Hepatocyte (in vitro differentiated cells): ENCODE measurements around the gene CIAO2B. TPM values are rescaled to one million over a fixed set of nuclear protein-coding genes. Genes with fewer than 3 reads are reported as not detected.

ENCODE experiments used
- DNase-seq: peaks from one replicate; pipeline ENCODE4 v3.0.0-alpha.2; 2016; ENCODE audit warnings: low spot score
- H2AFZ ChIP-seq: fragments of 200-600 bp; sonication (generic); 2 replicates; pipeline ENCODE4 v1.6.0; 2016; ENCODE audit warnings: antibody characterized with exemption, mild to moderate bottlenecking
- H3K27ac ChIP-seq: fragments of 200-600 bp; sonication (generic); 2 replicates; pipeline ENCODE4 v1.5.1; 2016; ENCODE audit warnings: mild to moderate bottlenecking
- H3K27me3 ChIP-seq: fragments of 200-600 bp; sonication (generic); 2 replicates; pipeline ENCODE4 v1.6.1; 2016
- H3K36me3 ChIP-seq: fragments of 200-600 bp; sonication (generic); replicated peaks from 2 replicates; pipeline ENCODE4 v1.5.1; 2016; ENCODE audit warnings: low read depth; ENCODE audit not compliant: insufficient read depth
- H3K4me1 ChIP-seq: fragments of 200-600 bp; sonication (generic); 2 replicates; pipeline ENCODE4 v1.5.1; 2016; ENCODE audit warnings: mild to moderate bottlenecking, moderate library complexity; ENCODE audit not compliant: insufficient read depth
- H3K4me2 ChIP-seq: fragments of 200-600 bp; sonication (generic); 2 replicates; pipeline ENCODE4 v1.6.0; 2016
- H3K4me3 ChIP-seq: fragments of 200-600 bp; sonication (generic); 2 replicates; pipeline ENCODE4 v1.5.1; 2016; ENCODE audit warnings: mild to moderate bottlenecking
- H3K79me2 ChIP-seq: fragments of 200-600 bp; sonication (generic); 2 replicates; pipeline ENCODE4 v1.6.0; 2017; ENCODE audit warnings: mild to moderate bottlenecking
- H3K9me2 ChIP-seq: fragments of 200-600 bp; sonication (generic); replicated peaks from 2 replicates; pipeline ENCODE4 v1.6.0; 2017; ENCODE audit warnings: mild to moderate bottlenecking; ENCODE audit not compliant: insufficient read depth
- H3K9me3 ChIP-seq: fragments of 200-600 bp; sonication (generic); 2 replicates; pipeline ENCODE4 v1.5.1; 2016; ENCODE audit warnings: low read depth, mild to moderate bottlenecking
- H4K20me1 ChIP-seq: fragments of 200-600 bp; sonication (generic); 2 replicates; pipeline ENCODE4 v1.6.0; 2016; ENCODE audit warnings: mild to moderate bottlenecking; ENCODE audit not compliant: insufficient read depth, poor library complexity, severe bottlenecking
- EZH2 ChIP-seq: fragments of 200-600 bp; sonication (generic); IDR thresholded peaks from 2 replicates; pipeline ENCODE4 v1.6.1; 2016; ENCODE audit warnings: antibody characterized with exemption, mild to moderate bottlenecking, borderline replicate concordance
- EZH2phosphoT487 ChIP-seq: fragments of 200-600 bp; sonication (generic); IDR thresholded peaks from one replicate; pipeline ENCODE4 v1.6.1; 2018; ENCODE audit warnings: antibody characterized with exemption, mild to moderate bottlenecking, low read depth, moderate library complexity; ENCODE audit not compliant: unreplicated experiment, severe bottlenecking
- WGBS: methylation state at CpG from one replicate; pipeline ENCODE4 v1.1.6; 2016; ENCODE audit warnings: low lambda C conversion rate; ENCODE audit errors: missing lambda C conversion rate; 5-methylcytosine and 5-hydroxymethylcytosine counted together
- polyA plus RNA-seq: library from polyadenylated mRNA; unstranded; fragments of >200 nt; fragmentation: Nextera tagmentation; extraction: Ambion mirVana; gene quantifications from 2 replicates; pipeline ENCODE4 v1.2.1, GENCODE V29; 2016
- total RNA-seq: library from RNA; depleted of rRNA; stranded (reverse); fragments of >200 nt; gene quantifications from 2 replicates; pipeline ENCODE4 v1.2.3, GENCODE V29; 2014
- TF ChIP-seq, protein P1 (sequence below): fragments of 200-600 bp; sonication (generic); IDR thresholded peaks from 2 replicates; pipeline ENCODE4 v1.5.1; 2016; ENCODE audit warnings: antibody characterized with exemption, mild to moderate bottlenecking; ENCODE audit not compliant: poor library complexity

The CIAO2B gene
- total and polyA plus RNA-seq, 2 experiments from 2014 or later: 131 to 147 TPM

DNA sequence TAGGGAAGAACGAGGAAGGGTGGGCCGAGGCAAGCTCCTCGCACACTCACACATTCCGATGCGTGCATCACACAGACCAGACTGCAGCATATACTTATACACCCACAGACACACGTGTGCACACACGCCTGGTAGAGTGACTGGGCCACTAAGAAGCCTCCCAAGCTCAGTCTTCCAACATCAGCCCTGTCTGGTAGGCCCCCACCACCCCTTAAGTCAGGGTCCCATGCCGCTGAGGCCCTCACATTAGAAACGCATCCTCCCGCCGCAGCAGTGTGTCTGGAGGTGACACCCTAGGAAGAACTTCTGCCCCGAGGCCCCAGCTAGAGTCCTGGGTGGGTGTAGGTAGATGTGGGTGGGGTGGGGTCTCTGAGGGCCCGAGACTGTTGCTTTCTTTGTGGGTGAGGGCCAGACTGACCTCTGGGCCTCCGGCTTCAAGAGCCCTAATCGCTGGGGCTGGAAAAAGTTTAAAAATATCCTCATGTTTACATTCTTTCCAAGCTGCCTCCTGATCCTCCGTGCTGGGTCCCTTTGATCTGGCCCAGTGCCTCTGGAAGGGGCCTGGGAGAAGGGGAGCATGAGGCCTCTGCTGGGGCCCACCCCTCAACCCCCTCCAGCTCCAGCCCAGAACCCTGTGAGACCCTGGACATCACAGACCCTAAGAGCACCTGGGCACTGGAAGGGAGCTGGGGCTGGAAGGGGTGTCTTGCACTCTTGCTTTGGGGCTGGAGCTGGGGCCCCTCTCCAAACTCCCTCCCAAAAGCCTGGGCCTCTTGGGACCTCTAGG lies 29.2 kb downstream of the CIAO2B start:
- Histone ChIP-seq H4K20me1 (no peaks in the 10 kb centered on the region), H3K79me2 (no peaks in the 10 kb centered on the region), H3K9me3 (no peaks in the 10 kb centered on the region), H3K4me2 (peak overlapping the region; percentile 73), H2AFZ (peak overlapping the region; percentile 60), H3K27me3 (no peaks in the 10 kb centered on the region), H3K36me3 (no peaks in the 10 kb centered on the region), H3K4me1 (peaks cover 48% of the 10 kb centered on the region), H3K4me3 (no peak overlapping the region), H3K27ac (peak overlapping the region; percentile 95), H3K9me2 (no peaks in the 10 kb centered on the region)
- peak; percentile 56 for DNase-seq
- WGBS: 38% methylated on average over 16 of the region's 16 CpGs
- no peak for TF ChIP-seq EZH2
- TF ChIP-seq EZH2phosphoT487: no peak
- TF ChIP-seq, protein P1, sequence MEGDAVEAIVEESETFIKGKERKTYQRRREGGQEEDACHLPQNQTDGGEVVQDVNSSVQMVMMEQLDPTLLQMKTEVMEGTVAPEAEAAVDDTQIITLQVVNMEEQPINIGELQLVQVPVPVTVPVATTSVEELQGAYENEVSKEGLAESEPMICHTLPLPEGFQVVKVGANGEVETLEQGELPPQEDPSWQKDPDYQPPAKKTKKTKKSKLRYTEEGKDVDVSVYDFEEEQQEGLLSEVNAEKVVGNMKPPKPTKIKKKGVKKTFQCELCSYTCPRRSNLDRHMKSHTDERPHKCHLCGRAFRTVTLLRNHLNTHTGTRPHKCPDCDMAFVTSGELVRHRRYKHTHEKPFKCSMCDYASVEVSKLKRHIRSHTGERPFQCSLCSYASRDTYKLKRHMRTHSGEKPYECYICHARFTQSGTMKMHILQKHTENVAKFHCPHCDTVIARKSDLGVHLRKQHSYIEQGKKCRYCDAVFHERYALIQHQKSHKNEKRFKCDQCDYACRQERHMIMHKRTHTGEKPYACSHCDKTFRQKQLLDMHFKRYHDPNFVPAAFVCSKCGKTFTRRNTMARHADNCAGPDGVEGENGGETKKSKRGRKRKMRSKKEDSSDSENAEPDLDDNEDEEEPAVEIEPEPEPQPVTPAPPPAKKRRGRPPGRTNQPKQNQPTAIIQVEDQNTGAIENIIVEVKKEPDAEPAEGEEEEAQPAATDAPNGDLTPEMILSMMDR: no peak

DNA sequence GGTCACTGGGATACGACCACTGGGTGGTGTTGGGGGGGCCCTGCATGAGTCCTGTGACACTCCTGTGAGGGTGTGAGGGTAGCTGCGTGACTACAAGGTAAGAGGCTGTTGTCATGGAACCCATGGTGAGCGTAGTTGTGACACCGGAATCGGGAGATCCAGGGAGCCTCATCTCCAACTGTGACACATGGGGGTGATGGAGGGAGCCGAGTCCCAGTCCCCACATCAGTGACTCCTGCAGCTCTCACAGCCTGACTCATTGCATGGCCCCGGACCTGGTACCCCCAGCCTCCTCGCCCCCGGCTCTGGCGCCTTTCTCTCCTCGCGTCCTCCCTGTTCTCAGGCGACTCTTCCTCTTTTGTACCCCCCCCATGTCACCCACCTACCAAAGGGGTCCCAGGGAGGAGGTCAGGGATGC lies 29.8 kb downstream of the CIAO2B start:
- Histone ChIP-seq H3K4me3 (no peak overlapping the region), H3K79me2 (no peaks in the 10 kb centered on the region), H4K20me1 (no peaks in the 10 kb centered on the region), H2AFZ (no peak overlapping the region), H3K9me2 (no peaks in the 10 kb centered on the region), H3K4me2 (peak overlapping the region; percentile 73), H3K4me1 (peaks cover 54% of the 10 kb centered on the region), H3K36me3 (no peaks in the 10 kb centered on the region), H3K27me3 (no peaks in the 10 kb centered on the region), H3K27ac (peak overlapping the region; percentile 95), H3K9me3 (no peaks in the 10 kb centered on the region)
- 88% methylated on average over 13 of the region's 13 CpGs for WGBS
- DNase-seq: no peak
- TF ChIP-seq, protein P1: no peak
- TF ChIP-seq EZH2 (no peak), EZH2phosphoT487 (no peak)

DNA sequence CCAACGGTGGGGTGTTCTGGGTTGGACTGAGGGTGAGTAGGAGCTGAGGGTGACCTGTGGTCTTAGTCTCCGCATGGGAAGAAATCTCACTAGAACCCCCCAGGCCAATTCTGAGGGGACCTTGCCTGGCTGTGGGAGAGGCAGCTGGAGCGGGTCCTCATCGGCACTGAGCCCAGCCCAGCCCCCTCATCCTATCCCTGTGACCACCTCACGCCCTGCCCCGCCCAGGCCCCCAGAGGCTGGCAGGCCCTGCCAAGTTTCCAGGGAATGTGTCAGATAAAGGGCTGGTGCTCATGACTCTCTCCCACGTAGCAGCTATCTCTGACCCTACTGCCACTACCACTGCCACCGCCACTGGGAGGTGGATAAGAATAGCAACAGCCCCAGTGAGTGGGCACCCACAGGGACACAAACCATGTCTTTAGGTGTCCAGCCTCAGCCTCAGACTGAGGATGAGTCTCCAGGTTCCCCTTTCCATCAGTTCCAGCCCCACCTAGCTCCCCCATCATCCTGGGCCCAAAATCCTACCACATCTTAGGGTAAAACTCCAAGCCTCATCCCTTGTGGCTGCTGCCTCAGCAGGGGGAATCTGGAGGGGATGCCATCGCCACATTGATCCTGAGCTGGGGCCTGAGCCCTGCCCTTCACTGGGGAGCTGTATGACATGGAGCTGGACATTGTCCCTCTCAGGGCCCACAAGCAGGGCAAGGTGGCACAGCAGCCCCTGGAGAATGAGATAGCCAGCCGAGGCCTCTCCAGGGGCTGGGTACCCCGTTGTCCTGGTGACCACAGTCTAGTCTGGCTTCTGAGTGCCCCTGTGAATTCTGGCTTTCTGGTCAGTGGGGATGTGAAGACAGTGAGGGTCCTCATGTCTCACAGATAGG lies 30.4 kb downstream of the CIAO2B start:
- no peak overlapping the region for H3K4me2 ChIP-seq
- 94% methylated on average over 11 of the region's 11 CpGs for WGBS
- no peak for DNase-seq
- peak overlapping the region; percentile 95 for H3K27ac ChIP-seq
- H3K36me3 ChIP-seq: no peaks in the 10 kb centered on the region
- H3K79me2 ChIP-seq: no peaks in the 10 kb centered on the region
- H2AFZ ChIP-seq: no peak overlapping the region
- no peaks in the 10 kb centered on the region for H3K9me2 ChIP-seq
- TF ChIP-seq EZH2phosphoT487 (no peak), EZH2 (no peak)
- TF ChIP-seq, protein P1: no peak
- H3K27me3 ChIP-seq: no peaks in the 10 kb centered on the region
- H3K4me3 ChIP-seq: no peak overlapping the region
- H4K20me1 ChIP-seq: no peaks in the 10 kb centered on the region
- H3K9me3 ChIP-seq: no peaks in the 10 kb centered on the region
- H3K4me1 ChIP-seq: peaks cover 58% of the 10 kb centered on the region
